ENCODE results near the gene C16orf54. TPM values are rescaled to one million over a fixed set of nuclear protein-coding genes. Genes with fewer than 3 reads are reported as not detected.

Gene C16orf54
- total and polyA plus RNA-seq, 2 of the 4 experiments (the other 2 are of a cell fraction), result not detected

- Histone ChIP-seq H3K14ac (replicated peaks; ENCODE audit: low read depth, low read length) (no peak overlapping the region), H3K4me1 (ENCODE audit: control insufficient read depth, insufficient read depth, low read length) (no peaks in the 10 kb centered on the region), H3K56ac (ENCODE audit: extremely low read depth, insufficient read depth, low read length) (no peak overlapping the region), H2BK20ac (ENCODE audit: low read depth, low read length) (no peak overlapping the region), H3K9ac (ENCODE audit: low read depth, low read length) (no peak overlapping the region), H3K4me2 (ENCODE audit: low read depth, low read length) (no peak overlapping the region), H3K18ac (ENCODE audit: low read depth, low read length) (no peak overlapping the region), H2BK15ac (ENCODE audit: low read depth, low read length) (no peak overlapping the region), H3K9me1 (ENCODE audit: insufficient read depth, low read length) (no peaks in the 10 kb centered on the region), H3K36me3 (ENCODE audit: control insufficient read depth, insufficient read depth, low read length) (no peaks in the 10 kb centered on the region), H3K27ac (ENCODE audit: insufficient read depth, low read length) (no peak overlapping the region), H2BK120ac (ENCODE audit: low read depth, low read length) (no peak overlapping the region), H3K4me3 (ENCODE audit: insufficient read depth, low read depth, low read length) (no peak overlapping the region), H3K23ac (ENCODE audit: low read depth, low read length) (no peak overlapping the region), H4K8ac (ENCODE audit: low read depth in 2 of 2, low read length in 2 of 2) (no peak overlapping the region), H4K5ac (ENCODE audit: low read depth, low read length) (no peak overlapping the region), H3K79me1 (ENCODE audit: low read depth in 1 of 2, low read length in 2 of 2) (no peaks in the 10 kb centered on the region), H3K27me3 (ENCODE audit: control insufficient read depth, insufficient read depth, low read length) (peaks cover 4% of the 10 kb centered on the region), H2AFZ (replicated peaks; ENCODE audit: low read length, poor library complexity) (no peak overlapping the region), H2AK5ac (ENCODE audit: low read depth, low read length) (no peak overlapping the region), H2BK5ac (ENCODE audit: low read depth, low read length, poor library complexity, severe bottlenecking) (no peak overlapping the region), H3K4ac (ENCODE audit: low read depth, low read length) (no peak overlapping the region), H4K91ac (ENCODE audit: insufficient read depth, low read depth, low read length) (no peak overlapping the region), H4K20me1 (ENCODE audit: insufficient read depth, low read length) (no peaks in the 10 kb centered on the region), H2AK9ac (replicated peaks; ENCODE audit: low read depth, low read length, poor library complexity) (no peak overlapping the region), H3K9me3 (ENCODE audit: control insufficient read depth, insufficient read depth, low read length) (no peaks in the 10 kb centered on the region)
- 80% methylated on average over 1 of the region's 5 CpGs; no CpG with 5 or more reads in 1 of the 2 experiments for WGBS, 2 experiments (ENCODE audit: extremely low coverage in 2 of 2, insufficient read length in 1 of 2)
- dilution Hi-C loops (cut with HindIII; ENCODE audit: low sequenced_read_pairs, unreplicated experiment), result no loop called here
- ChIA-PET CTCF (no interaction called here), POLR2A (ENCODE audit: unreplicated experiment) (no interaction called here)
- DNase-seq, result no peak
- ATAC-seq (ENCODE audit: low read depth), result no peak
- no TSS peak for BruUV-seq (replicated peaks)
- intact Hi-C loops (cut with micrococcal nuclease), result loop anchor here (1.0 to 10.0 kb wide), 2 partner anchors 20 to 746 kb away; partner anchors contain the start of gene SPNS1
- TF ChIP-seq CEBPB (IDR thresholded peaks at IDR 0.05; ENCODE audit: low read depth, low read length) (peak; percentile 54), RFX5 (IDR thresholded peaks at IDR 0.05; ENCODE audit: low read depth, low read length) (no peak)
- in situ Hi-C loops (cut with MboI; ENCODE audit: low sequenced_read_pairs), result no loop called here
Measured at GRCh38 chr16:29720703-29721102, 25.1 kb downstream of the C16orf54 start.

Data from IMR-90 (cell line).